HG02840 (cell line): ENCODE data around the gene AIRE.
"Not testable (repeated sequence)": the region's sequence is repeated elsewhere in the genome, so short reads cannot be mapped to it uniquely, and the experiment has no call there.

Experiments used
- ATAC-seq: cut with Tn5 transposase; IDR thresholded peaks from one replicate; pipeline ENCODE4 v1.9.1; 2021; ENCODE audit warnings: mild to moderate bottlenecking, moderate library complexity, moderate number of reproducible peaks; ENCODE audit not compliant: unreplicated experiment, low FRiP score

AIRE gene

GRCh38 chr21:44265734-44266270, 19.9 kb upstream of the AIRE start:
- ATAC-seq, result no peak

GRCh38 chr21:44267655-44268142, 18.0 kb upstream of the AIRE start:
- no peak for ATAC-seq

- no peak for ATAC-seq
Measured at GRCh38 chr21:44269090-44269489, 16.6 kb upstream of the AIRE start.

- no peak for ATAC-seq
Measured at GRCh38 chr21:44271558-44272283, 14.0 kb upstream of the AIRE start.

GRCh38 chr21:44272284-44272858, 13.3 kb upstream of the AIRE start:
- no peak for ATAC-seq

GRCh38 chr21:44273046-44273445, 12.6 kb upstream of the AIRE start:
- ATAC-seq, result no peak

- no peak for ATAC-seq
Measured at GRCh38 chr21:44275041-44275440, 10.6 kb upstream of the AIRE start.

- no peak for ATAC-seq
Measured at GRCh38 chr21:44279354-44280260, 6.1 kb upstream of the AIRE start.

GRCh38 chr21:44281801-44282200, 3.9 kb upstream of the AIRE start:
- no peak for ATAC-seq

- ATAC-seq, result no peak
Measured at GRCh38 chr21:44282370-44282769, 3.3 kb upstream of the AIRE start.

GRCh38 chr21:44283211-44283785, 2.4 kb upstream of the AIRE start:
- not testable (repeated sequence) for ATAC-seq

GRCh38 chr21:44283948-44284347, 1.7 kb upstream of the AIRE start:
- ATAC-seq, result no peak

- ATAC-seq, result no peak
Measured at GRCh38 chr21:44286086-44286715, 525 bp downstream of the AIRE start.

GRCh38 chr21:44286716-44287632, 1.3 kb downstream of the AIRE start:
- no peak for ATAC-seq

GRCh38 chr21:44288251-44289110, 2.8 kb downstream of the AIRE start:
- ATAC-seq, result no peak

GRCh38 chr21:44289381-44290010, 3.8 kb downstream of the AIRE start:
- no peak for ATAC-seq

GRCh38 chr21:44290327-44291077, 4.8 kb downstream of the AIRE start:
- ATAC-seq, result no peak
